MM.1S (cell line): Measurements from ENCODE around the gene VAV3.

ENCODE experiments used
- CTCF ChIP-seq: fragments of 300-600 bp; sonication (generic); IDR thresholded peaks from 2 replicates; pipeline ENCODE4 v1.5.1; 2016; ENCODE audit warnings: antibody characterized with exemption, low read length, mixed read lengths
- EZH2 ChIP-seq: fragments of 300-600 bp; sonication (generic); optimal IDR thresholded peaks from 2 replicates; pipeline ENCODE3; 2017; ENCODE audit warnings: low read depth, mild to moderate bottlenecking, antibody characterized with exemption, low read length, mixed read lengths
- EZH2phosphoT487 ChIP-seq: fragments of 300-600 bp; sonication (generic); IDR thresholded peaks from 2 replicates; pipeline ENCODE4 v1.6.1; 2018; ENCODE audit warnings: antibody characterized with exemption, low read length

GRCh38 chr1:107975851-107976250 lies 10.9 kb upstream of the VAV3 start:
- TF ChIP-seq CTCF (no peak), EZH2 (no peak), EZH2phosphoT487 (no peak)
